HL-60 (cell line): ENCODE results near the gene SOX2.

Source experiments
- GABPA ChIP-seq: IDR thresholded peaks from 2 replicates; pipeline ENCODE4 v1.6.1; 2012; ENCODE audit warnings: low read depth
- POLR2AphosphoS5 ChIP-seq: IDR thresholded peaks from 2 replicates; pipeline ENCODE4 v1.6.1; 2012; ENCODE audit warnings: low read depth
- REST ChIP-seq: IDR thresholded peaks from 2 replicates; pipeline ENCODE4 v1.6.1; 2012; ENCODE audit warnings: low read depth; ENCODE audit not compliant: insufficient replicate concordance
- SPI1 ChIP-seq: IDR thresholded peaks from 2 replicates; pipeline ENCODE4 v1.6.1; 2012; ENCODE audit warnings: low read depth, mild to moderate bottlenecking, borderline replicate concordance
- TF ChIP-seq, protein P1 (sequence below): IDR thresholded peaks from one replicate; pipeline ENCODE4 v1.5.1; 2011; ENCODE audit warnings: low read length, control low read depth, inconsistent platforms; ENCODE audit not compliant: insufficient read depth

- TF ChIP-seq, protein P1, sequence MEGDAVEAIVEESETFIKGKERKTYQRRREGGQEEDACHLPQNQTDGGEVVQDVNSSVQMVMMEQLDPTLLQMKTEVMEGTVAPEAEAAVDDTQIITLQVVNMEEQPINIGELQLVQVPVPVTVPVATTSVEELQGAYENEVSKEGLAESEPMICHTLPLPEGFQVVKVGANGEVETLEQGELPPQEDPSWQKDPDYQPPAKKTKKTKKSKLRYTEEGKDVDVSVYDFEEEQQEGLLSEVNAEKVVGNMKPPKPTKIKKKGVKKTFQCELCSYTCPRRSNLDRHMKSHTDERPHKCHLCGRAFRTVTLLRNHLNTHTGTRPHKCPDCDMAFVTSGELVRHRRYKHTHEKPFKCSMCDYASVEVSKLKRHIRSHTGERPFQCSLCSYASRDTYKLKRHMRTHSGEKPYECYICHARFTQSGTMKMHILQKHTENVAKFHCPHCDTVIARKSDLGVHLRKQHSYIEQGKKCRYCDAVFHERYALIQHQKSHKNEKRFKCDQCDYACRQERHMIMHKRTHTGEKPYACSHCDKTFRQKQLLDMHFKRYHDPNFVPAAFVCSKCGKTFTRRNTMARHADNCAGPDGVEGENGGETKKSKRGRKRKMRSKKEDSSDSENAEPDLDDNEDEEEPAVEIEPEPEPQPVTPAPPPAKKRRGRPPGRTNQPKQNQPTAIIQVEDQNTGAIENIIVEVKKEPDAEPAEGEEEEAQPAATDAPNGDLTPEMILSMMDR: no peak
- TF ChIP-seq POLR2AphosphoS5 (no peak), GABPA (no peak), REST (no peak), SPI1 (no peak)
Observed at GRCh38 chr3:181692311-181693145, 19.2 kb upstream of the SOX2 start.
